ENCODE results near the gene PRCD.

Gene PRCD

GRCh38 chr17:76575570-76575969 is 35.7 kb downstream of the PRCD start:
- no peak for DNase-seq

GRCh38 chr17:76576189-76576588 is 36.3 kb downstream of the PRCD start:
- DNase-seq, result no peak

- DNase-seq, result no peak
Observed at GRCh38 chr17:76577876-76578275, 38.0 kb downstream of the PRCD start.

GRCh38 chr17:76578376-76578775 is 38.5 kb downstream of the PRCD start:
- no peak for DNase-seq

- DNase-seq, result peak; percentile 33
Observed at GRCh38 chr17:76579281-76579680, 39.4 kb downstream of the PRCD start.

GRCh38 chr17:76581515-76581914 is 41.7 kb downstream of the PRCD start:
- no peak for DNase-seq

- no peak for DNase-seq
Observed at GRCh38 chr17:76582660-76583059, 42.8 kb downstream of the PRCD start.

GRCh38 chr17:76584427-76585032 is 44.7 kb downstream of the PRCD start:
- DNase-seq, result no peak

- DNase-seq, result no peak
Observed at GRCh38 chr17:76585033-76585648, 45.3 kb downstream of the PRCD start.

GRCh38 chr17:76585649-76586593 is 46.1 kb downstream of the PRCD start, which contains the start of gene ST6GALNAC2:
ST6GALNAC2 (minus strand) TSS chr17:76585860; CDS start chr17:76585808, 52 bp downstream.
- peak; percentile 23 for DNase-seq

- DNase-seq, result no peak
Observed at GRCh38 chr17:76586741-76587487, 47.1 kb downstream of the PRCD start.

- no peak for DNase-seq
Observed at GRCh38 chr17:76588182-76588581, 48.3 kb downstream of the PRCD start.

GRCh38 chr17:76593384-76593826 is 53.6 kb downstream of the PRCD start:
- DNase-seq, result no peak

- DNase-seq, result no peak
Observed at GRCh38 chr17:76593959-76594358, 54.1 kb downstream of the PRCD start.

GRCh38 chr17:76594690-76595089 is 54.8 kb downstream of the PRCD start:
- DNase-seq, result no peak

Measured in GDM1 (cell line).